Ovary (tissue), 9 donors: Measurements from ENCODE around the gene STK10. TPM values are rescaled to one million over a fixed set of nuclear protein-coding genes. Genes with fewer than 3 reads are reported as not detected.

Experiments
- DNase-seq, 5 donors: peaks; one replicate each; pipeline ENCODE4 v3.0.0-alpha.2; 2019 to 2020
- H3K27ac ChIP-seq, 2 donors: fragments of 200-600 bp; one replicate each; pipeline versions ENCODE4 v1.5.1 to v1.8.0; 2019 to 2022
- H3K27me3 ChIP-seq: fragments of 200-600 bp; one replicate; pipeline ENCODE4 v1.8.0; 2022
- H3K36me3 ChIP-seq: fragments of 200-600 bp; sonication (generic); one replicate; pipeline ENCODE4 v1.5.1; 2019
- H3K4me1 ChIP-seq: one replicate; pipeline ENCODE4 v1.8.1; 2013; ENCODE audit warnings: mild to moderate bottlenecking, moderate library complexity; ENCODE audit not compliant: insufficient read depth
- H3K4me3 ChIP-seq: fragments of 200-600 bp; sonication (generic); one replicate; pipeline ENCODE4 v1.5.1; 2017
- H3K9me3 ChIP-seq, 2 donors: fragments of 200-600 bp in 1 of 2; sonication (generic) in 1 of 2; one replicate each; pipeline versions ENCODE4 v1.5.1 to v1.8.1; 2013 to 2019; ENCODE audit warnings: mild to moderate bottlenecking in 1 of 2, moderate library complexity in 1 of 2
- EP300 ChIP-seq: sonication (generic); formaldehyde crosslinking; IDR thresholded peaks from one replicate; pipeline ENCODE4 v1.6.1; 2017; ENCODE audit warnings: antibody characterized with exemption
- POLR2A ChIP-seq: fragments of 450-650 bp; IDR thresholded peaks from one replicate; pipeline ENCODE4 v1.6.1; 2017; ENCODE audit warnings: antibody characterized with exemption, mild to moderate bottlenecking, moderate library complexity
- WGBS, 3 donors: extraction: QIAGEN DNeasy Blood & Tissue Kit in 1 of 3; methylation state at CpG; one replicate each; pipeline versions ENCODE4 v1.1.5 to v1.1.7; 2013 to 2017; 5-methylcytosine and 5-hydroxymethylcytosine counted together
- intact Hi-C, 4 donors: fragments of 100-400 bp; cut with DNase I; formaldehyde crosslinking; loops; one replicate each; pipeline versions ENCODE4 v1.11.0 to v1.15.1; 2022 to 2023
- polyA plus RNA-seq, 2 donors: library from polyadenylated mRNA; stranded (reverse); fragments of 200-250 nt in 1 of 2; fragments of 350-450 nt in 1 of 2; fragmentation: Illumina TruSeq in 1 of 2; extraction: RNeasy Lipid Tissue Mini Kit (QIAGEN cat#74804) in 1 of 2; gene quantifications; one replicate each; pipeline ENCODE4 v1.2.3, GENCODE V29; 2013 to 2014
- total RNA-seq, 7 donors: library from RNA; depleted of rRNA in 2 of 7; stranded (reverse); fragments of >200 nt in 2 of 7; fragmentation: NEBNext Ultra II Directional in 3 of 7; extraction: Animal tissue kit (Norgen Biotek cat#: 25700) in 3 of 7; gene quantifications; one replicate each; pipeline versions ENCODE4 v1.1.0 to v1.2.4, GENCODE V29; 2016 to 2023
- TF ChIP-seq, protein P1 (sequence below), 3 donors: fragments of 450-650 bp in 2 of 3; fragments of 200-600 bp in 1 of 3; IDR thresholded peaks; one replicate each; pipeline versions ENCODE4 v1.5.1 to v1.8.0; 2016 to 2022; ENCODE audit warnings: antibody characterized with exemption in 3 of 3, mild to moderate bottlenecking in 1 of 3
- donor health status: DM: no; HTN: no; CAD: no; lungs with moderate emphysema.
- donor health status: DM: no; HTN: no; CAD: no.
- donor health status: Bipolar disorder and iron deficiency.
- donor health status: DM: yes; HTN: yes; CAD: no.
- donor health status: DM: no; HTN: no; CAD: no.
- donor health status: DM: yes; HTN: yes; CAD: no.

Gene STK10
- total and polyA plus RNA-seq, 9 donors = 5.4 to 15.5 (median 10.0) TPM

DNA sequence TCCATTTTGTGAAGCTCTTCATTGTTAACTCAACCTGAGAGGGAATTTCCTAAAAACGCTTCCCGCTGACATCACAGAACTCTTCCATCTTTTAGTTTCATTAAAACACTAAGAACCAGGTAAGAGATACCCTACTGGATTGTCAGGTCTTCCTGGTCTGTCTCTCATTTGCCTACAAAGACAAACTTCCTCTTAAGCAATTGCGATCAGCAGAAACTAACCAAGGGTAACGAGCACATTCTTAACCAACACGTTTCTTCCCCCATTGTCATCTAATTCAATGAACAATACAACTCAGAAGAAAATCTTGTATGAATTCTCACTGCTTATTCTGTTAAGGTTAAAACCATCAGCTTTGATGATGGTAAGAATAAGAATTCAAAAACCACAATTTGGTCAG is 188.1 kb downstream of the STK10 start:
- TF ChIP-seq, protein P1, sequence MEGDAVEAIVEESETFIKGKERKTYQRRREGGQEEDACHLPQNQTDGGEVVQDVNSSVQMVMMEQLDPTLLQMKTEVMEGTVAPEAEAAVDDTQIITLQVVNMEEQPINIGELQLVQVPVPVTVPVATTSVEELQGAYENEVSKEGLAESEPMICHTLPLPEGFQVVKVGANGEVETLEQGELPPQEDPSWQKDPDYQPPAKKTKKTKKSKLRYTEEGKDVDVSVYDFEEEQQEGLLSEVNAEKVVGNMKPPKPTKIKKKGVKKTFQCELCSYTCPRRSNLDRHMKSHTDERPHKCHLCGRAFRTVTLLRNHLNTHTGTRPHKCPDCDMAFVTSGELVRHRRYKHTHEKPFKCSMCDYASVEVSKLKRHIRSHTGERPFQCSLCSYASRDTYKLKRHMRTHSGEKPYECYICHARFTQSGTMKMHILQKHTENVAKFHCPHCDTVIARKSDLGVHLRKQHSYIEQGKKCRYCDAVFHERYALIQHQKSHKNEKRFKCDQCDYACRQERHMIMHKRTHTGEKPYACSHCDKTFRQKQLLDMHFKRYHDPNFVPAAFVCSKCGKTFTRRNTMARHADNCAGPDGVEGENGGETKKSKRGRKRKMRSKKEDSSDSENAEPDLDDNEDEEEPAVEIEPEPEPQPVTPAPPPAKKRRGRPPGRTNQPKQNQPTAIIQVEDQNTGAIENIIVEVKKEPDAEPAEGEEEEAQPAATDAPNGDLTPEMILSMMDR (IDR thresholded peaks at IDR 0.05) = no peak
- TF ChIP-seq EP300 = no peak
- no peak for TF ChIP-seq POLR2A
- peaks cover 11% of the 10 kb centered on the region for H3K4me1 ChIP-seq
- 90 to 96% (median 93%) methylated on average over 5 of the region's 5 CpGs for WGBS, 3 donors
- no peaks in the 10 kb centered on the region for H3K36me3 ChIP-seq
- H3K27me3 ChIP-seq = no peaks in the 10 kb centered on the region
- intact Hi-C loops = loop anchor here in 1 of 4 donors (10.0 kb wide), 1 partner anchor 45 kb away; no protein-coding TSS in a partner anchor
- DNase-seq = no peak
- no peaks in the 10 kb centered on the region for H3K9me3 ChIP-seq
- no peak overlapping the region for H3K4me3 ChIP-seq
- H3K27ac ChIP-seq = no peak overlapping the region

DNA sequence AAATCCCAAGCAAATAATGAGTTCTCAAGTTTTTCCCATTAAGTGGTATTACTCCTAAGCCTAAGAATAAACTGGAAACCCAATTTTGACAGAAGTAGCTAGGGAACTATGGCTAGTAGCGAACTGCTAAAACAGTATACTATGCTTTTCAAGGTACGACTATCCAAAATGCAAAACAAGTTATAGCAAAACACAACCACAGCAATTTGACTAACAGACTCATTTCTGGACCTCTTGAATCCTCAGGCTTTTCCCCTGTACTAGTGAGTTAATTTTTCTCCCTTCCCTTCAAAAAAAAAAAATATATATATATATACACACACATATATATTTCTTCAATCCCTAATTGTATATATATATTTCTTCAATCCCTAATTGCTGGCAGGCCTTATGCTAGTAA is 188.9 kb downstream of the STK10 start:
- Histone ChIP-seq H3K9me3 (no peaks in the 10 kb centered on the region), H3K4me3 (no peak overlapping the region), H3K4me1 (peaks cover 10% of the 10 kb centered on the region), H3K27ac (no peak overlapping the region), H3K27me3 (no peaks in the 10 kb centered on the region), H3K36me3 (no peaks in the 10 kb centered on the region)
- TF ChIP-seq, protein P1 (IDR thresholded peaks at IDR 0.05) = no peak
- TF ChIP-seq EP300 (no peak), POLR2A (no peak)
- intact Hi-C loops = no loop called here
- 92 to 99% (median 93%) methylated on average over 2 of the region's 2 CpGs for WGBS, 3 donors
- DNase-seq = no peak

DNA sequence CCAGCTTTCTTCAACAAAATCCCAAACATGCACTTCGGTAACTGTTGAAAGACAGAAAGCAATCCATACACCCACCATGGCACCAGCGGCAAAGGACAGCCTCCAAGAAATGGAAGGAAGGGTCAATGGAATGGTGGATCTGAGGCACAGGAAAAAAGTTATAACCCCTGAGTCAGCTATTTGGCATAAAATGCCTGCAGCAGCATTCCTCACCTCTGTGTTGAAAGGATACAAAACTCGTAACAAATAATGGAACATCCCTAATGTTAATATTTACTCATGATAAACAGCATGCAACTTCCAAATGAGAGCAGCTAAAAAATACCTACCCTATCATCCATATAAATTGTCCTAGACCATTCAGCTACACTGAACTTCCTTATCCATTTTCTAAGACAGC is 191.0 kb downstream of the STK10 start:
- H3K27ac ChIP-seq = no peak overlapping the region
- no peaks in the 10 kb centered on the region for H3K36me3 ChIP-seq
- H3K4me3 ChIP-seq = no peak overlapping the region
- H3K27me3 ChIP-seq = no peaks in the 10 kb centered on the region
- intact Hi-C loops = no loop called here
- 34 to 63% (median 40%) methylated on average over 3 of the region's 3 CpGs for WGBS, 3 donors
- no peak for DNase-seq
- TF ChIP-seq EP300 (no peak), POLR2A (no peak)
- TF ChIP-seq, protein P1 (IDR thresholded peaks at IDR 0.05) = no peak
- no peaks in the 10 kb centered on the region for H3K9me3 ChIP-seq
- peaks cover 10% of the 10 kb centered on the region for H3K4me1 ChIP-seq

DNA sequence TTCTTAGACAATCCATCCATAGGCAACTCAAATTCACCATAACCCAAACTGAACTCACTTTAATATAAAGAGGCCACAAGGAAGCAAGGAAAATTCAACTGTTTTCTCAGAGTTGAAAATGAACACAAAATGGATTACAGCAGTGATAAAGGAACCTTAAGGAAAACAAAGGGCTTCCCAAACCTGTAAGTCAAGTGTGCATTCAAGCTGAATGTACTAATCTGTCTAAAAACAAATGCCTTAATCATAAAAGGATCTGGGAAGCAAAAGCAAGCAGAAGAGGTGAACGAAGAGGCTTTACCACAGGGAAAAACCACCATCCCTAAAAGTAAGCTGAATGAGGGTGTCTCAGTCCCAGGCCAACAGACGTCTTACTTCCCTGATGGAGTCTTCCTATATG is 195.2 kb downstream of the STK10 start:
- TF ChIP-seq POLR2A (no peak), EP300 (no peak)
- TF ChIP-seq, protein P1 (IDR thresholded peaks at IDR 0.05) = no peak
- Histone ChIP-seq H3K4me1 (peaks cover 5% of the 10 kb centered on the region), H3K9me3 (no peaks in the 10 kb centered on the region), H3K4me3 (no peak overlapping the region), H3K36me3 (no peaks in the 10 kb centered on the region), H3K27ac (no peak overlapping the region), H3K27me3 (no peaks in the 10 kb centered on the region)
- WGBS, 3 donors = 85 to 92% (median 90%) methylated on average over 2 of the region's 2 CpGs
- DNase-seq = no peak
- intact Hi-C loops = no loop called here
